ENCODE measurements around the gene CLEC16A.

- TF ChIP-seq EZH2 (IDR thresholded peaks at IDR 0.05) (no peak), EZH2phosphoT487 (IDR thresholded peaks at IDR 0.05) (no peak)
- TF ChIP-seq, protein P1, sequence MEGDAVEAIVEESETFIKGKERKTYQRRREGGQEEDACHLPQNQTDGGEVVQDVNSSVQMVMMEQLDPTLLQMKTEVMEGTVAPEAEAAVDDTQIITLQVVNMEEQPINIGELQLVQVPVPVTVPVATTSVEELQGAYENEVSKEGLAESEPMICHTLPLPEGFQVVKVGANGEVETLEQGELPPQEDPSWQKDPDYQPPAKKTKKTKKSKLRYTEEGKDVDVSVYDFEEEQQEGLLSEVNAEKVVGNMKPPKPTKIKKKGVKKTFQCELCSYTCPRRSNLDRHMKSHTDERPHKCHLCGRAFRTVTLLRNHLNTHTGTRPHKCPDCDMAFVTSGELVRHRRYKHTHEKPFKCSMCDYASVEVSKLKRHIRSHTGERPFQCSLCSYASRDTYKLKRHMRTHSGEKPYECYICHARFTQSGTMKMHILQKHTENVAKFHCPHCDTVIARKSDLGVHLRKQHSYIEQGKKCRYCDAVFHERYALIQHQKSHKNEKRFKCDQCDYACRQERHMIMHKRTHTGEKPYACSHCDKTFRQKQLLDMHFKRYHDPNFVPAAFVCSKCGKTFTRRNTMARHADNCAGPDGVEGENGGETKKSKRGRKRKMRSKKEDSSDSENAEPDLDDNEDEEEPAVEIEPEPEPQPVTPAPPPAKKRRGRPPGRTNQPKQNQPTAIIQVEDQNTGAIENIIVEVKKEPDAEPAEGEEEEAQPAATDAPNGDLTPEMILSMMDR (IDR thresholded peaks at IDR 0.05): no peak
Observed at GRCh38 chr16:10990378-10990777, 46.0 kb downstream of the CLEC16A start.
